Measurements from ENCODE around the gene NSD1. TPM values are rescaled to one million over a fixed set of nuclear protein-coding genes. Genes with fewer than 3 reads are reported as not detected.
A peak's percentile ranks its signal among the peaks of the same experiment; 100 is the strongest.

Gene NSD1
- total RNA-seq, 1 donor from 2014 or later: 111 TPM

GRCh38 chr5:177230660-177231059 is 97.1 kb downstream of the NSD1 start:
- DNase-seq (ENCODE audit: low spot score): no peak
- no peak for TF ChIP-seq CTCF (IDR thresholded peaks at IDR 0.05; ENCODE audit: unreplicated experiment)
- H3K27me3 Mint-ChIP-seq (ENCODE audit: unreplicated experiment): peaks cover 3% of the 10 kb centered on the region
- peak overlapping the region; percentile 39 for H3K27ac Mint-ChIP-seq (ENCODE audit: unreplicated experiment)
- peaks cover 9% of the 10 kb centered on the region for H3K36me3 Mint-ChIP-seq (ENCODE audit: low read depth, unreplicated experiment)
- H3K9me3 Mint-ChIP-seq (ENCODE audit: unreplicated experiment): no peaks in the 10 kb centered on the region
- H3K4me3 Mint-ChIP-seq (ENCODE audit: unreplicated experiment): peak overlapping the region; percentile 30
- peaks cover 9% of the 10 kb centered on the region for H3K4me1 Mint-ChIP-seq (ENCODE audit: unreplicated experiment)

DNA sequence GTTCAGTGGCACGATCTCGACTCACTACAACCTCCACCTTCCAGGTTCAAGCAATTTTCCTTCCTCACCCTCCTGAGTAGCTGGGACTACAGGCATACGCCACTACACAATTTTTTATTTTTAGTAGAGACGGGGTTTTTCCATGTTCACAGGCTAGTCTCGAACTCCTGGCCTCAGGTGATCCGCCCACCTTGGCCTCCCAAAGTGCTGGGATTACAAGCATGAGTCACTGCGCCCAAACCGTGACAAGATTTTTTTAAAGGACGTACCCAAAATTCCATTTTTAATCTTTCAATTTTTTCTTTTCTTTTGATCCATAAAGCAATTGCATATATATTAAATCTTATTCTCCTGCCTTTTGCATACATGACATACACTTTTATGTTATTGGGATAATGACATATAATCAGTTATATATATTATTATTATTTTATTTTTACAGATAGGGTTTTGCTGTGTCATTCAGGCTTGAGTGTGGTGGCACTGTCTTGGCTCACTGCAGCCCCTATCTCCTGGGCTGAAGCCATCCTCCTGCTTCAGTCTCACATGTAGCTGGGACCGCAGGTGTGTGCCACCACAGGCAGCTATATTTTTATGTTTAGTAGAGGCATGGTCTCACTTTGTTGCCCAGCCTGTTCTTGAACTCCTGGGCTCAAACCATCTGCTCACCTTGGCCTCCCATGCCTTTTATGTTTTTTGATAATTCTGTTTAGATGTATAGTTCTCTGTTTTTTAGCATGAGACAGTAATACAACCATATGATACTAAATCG is 98.1 kb downstream of the NSD1 start:
- Mint-ChIP-seq H3K4me3 (ENCODE audit: unreplicated experiment) (no peak overlapping the region), H3K9me3 (ENCODE audit: unreplicated experiment) (no peaks in the 10 kb centered on the region), H3K27ac (ENCODE audit: unreplicated experiment) (no peak overlapping the region), H3K4me1 (ENCODE audit: unreplicated experiment) (peaks cover 9% of the 10 kb centered on the region), H3K36me3 (ENCODE audit: low read depth, unreplicated experiment) (peaks cover 13% of the 10 kb centered on the region), H3K27me3 (ENCODE audit: unreplicated experiment) (peaks cover 3% of the 10 kb centered on the region)
- no peak for DNase-seq (ENCODE audit: low spot score)
- no peak for TF ChIP-seq CTCF (IDR thresholded peaks at IDR 0.05; ENCODE audit: unreplicated experiment)

GRCh38 chr5:177232358-177232757 is 98.8 kb downstream of the NSD1 start:
- no peaks in the 10 kb centered on the region for H3K9me3 Mint-ChIP-seq (ENCODE audit: unreplicated experiment)
- peaks cover 13% of the 10 kb centered on the region for H3K36me3 Mint-ChIP-seq (ENCODE audit: low read depth, unreplicated experiment)
- no peak for TF ChIP-seq CTCF (IDR thresholded peaks at IDR 0.05; ENCODE audit: unreplicated experiment)
- H3K4me3 Mint-ChIP-seq (ENCODE audit: unreplicated experiment): no peak overlapping the region
- peaks cover 3% of the 10 kb centered on the region for H3K27me3 Mint-ChIP-seq (ENCODE audit: unreplicated experiment)
- peaks cover 9% of the 10 kb centered on the region for H3K4me1 Mint-ChIP-seq (ENCODE audit: unreplicated experiment)
- DNase-seq (ENCODE audit: low spot score): no peak
- no peak overlapping the region for H3K27ac Mint-ChIP-seq (ENCODE audit: unreplicated experiment)

DNA sequence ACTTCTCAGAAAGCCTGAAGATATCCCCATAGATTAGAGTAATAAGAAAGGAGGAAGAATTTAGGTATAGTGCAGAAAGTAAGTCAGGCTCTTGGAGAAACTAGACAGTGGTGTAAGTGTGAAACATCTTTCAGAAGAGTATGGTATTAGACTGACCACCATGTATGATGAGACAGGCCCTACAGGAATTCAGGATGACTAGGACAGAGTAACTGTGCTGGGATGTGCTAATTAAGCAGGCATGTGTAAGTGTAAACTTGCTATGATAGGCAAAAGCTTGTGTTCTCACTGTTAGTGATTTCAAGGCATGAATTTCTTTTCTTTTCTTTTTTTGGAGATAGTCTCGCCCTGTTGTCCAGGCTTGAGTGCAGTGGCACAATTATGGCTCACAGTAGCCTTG is 99.2 kb downstream of the NSD1 start:
- Mint-ChIP-seq H3K36me3 (ENCODE audit: low read depth, unreplicated experiment) (peaks cover 14% of the 10 kb centered on the region), H3K4me3 (ENCODE audit: unreplicated experiment) (no peak overlapping the region), H3K4me1 (ENCODE audit: unreplicated experiment) (peaks cover 9% of the 10 kb centered on the region), H3K27me3 (ENCODE audit: unreplicated experiment) (peaks cover 3% of the 10 kb centered on the region), H3K27ac (ENCODE audit: unreplicated experiment) (no peak overlapping the region), H3K9me3 (ENCODE audit: unreplicated experiment) (no peaks in the 10 kb centered on the region)
- TF ChIP-seq CTCF (IDR thresholded peaks at IDR 0.05; ENCODE audit: unreplicated experiment): no peak
- no peak for DNase-seq (ENCODE audit: low spot score)

- Mint-ChIP-seq H3K4me3 (ENCODE audit: unreplicated experiment) (no peak overlapping the region), H3K27ac (ENCODE audit: unreplicated experiment) (no peak overlapping the region), H3K36me3 (ENCODE audit: low read depth, unreplicated experiment) (peaks cover 19% of the 10 kb centered on the region)
Measured at GRCh38 chr5:177233206-177233605, 99.6 kb downstream of the NSD1 start.

More at GRCh38 chr5:177233206-177233605, 99.6 kb downstream of the NSD1 start:
- DNase-seq (ENCODE audit: low spot score): no peak
- H3K27me3 Mint-ChIP-seq (ENCODE audit: unreplicated experiment): peaks cover 3% of the 10 kb centered on the region
- H3K4me1 Mint-ChIP-seq (ENCODE audit: unreplicated experiment): peaks cover 9% of the 10 kb centered on the region
- TF ChIP-seq CTCF (IDR thresholded peaks at IDR 0.05; ENCODE audit: unreplicated experiment): no peak
- no peaks in the 10 kb centered on the region for H3K9me3 Mint-ChIP-seq (ENCODE audit: unreplicated experiment)

Measured in endothelial cell (in vitro differentiated cells).